Measurements from ENCODE around the gene PEMT.
A peak's percentile ranks its signal among the peaks of the same experiment; 100 is the strongest.

Gene PEMT

GRCh38 chr17:17591355-17592298, at the start of gene PEMT:
TSS of gene PEMT (minus strand) at chr17:17591708. CDS start at chr17:17591626, 82 bp downstream.
- peak; percentile 95 to 96 for DNase-seq

- DNase-seq, result peak in 1 of 2 donors; percentile 67
Measured at GRCh38 chr17:17639661-17640270, 48.3 kb upstream of the PEMT start.

GRCh38 chr17:17638467-17638866, 47.0 kb upstream of the PEMT start:
- DNase-seq, result no peak

- DNase-seq, result no peak
Measured at GRCh38 chr17:17636272-17636885, 44.9 kb upstream of the PEMT start.

GRCh38 chr17:17635537-17636271, 44.2 kb upstream of the PEMT start:
- DNase-seq, result peak in 1 of 2 donors; percentile 24

GRCh38 chr17:17635126-17635525, 43.6 kb upstream of the PEMT start:
- no peak for DNase-seq

GRCh38 chr17:17633310-17633709, 41.8 kb upstream of the PEMT start:
- no peak for DNase-seq

- DNase-seq, result peak in 1 of 2 donors; percentile 16
Measured at GRCh38 chr17:17632690-17633089, 41.2 kb upstream of the PEMT start.

GRCh38 chr17:17628388-17629008, 37.0 kb upstream of the PEMT start:
- DNase-seq, result peak; percentile 36 to 53

- no peak for DNase-seq
Measured at GRCh38 chr17:17626840-17627239, 35.3 kb upstream of the PEMT start.

GRCh38 chr17:17626151-17626805, 34.8 kb upstream of the PEMT start:
- no peak for DNase-seq

- DNase-seq, result no peak
Measured at GRCh38 chr17:17624741-17625140, 33.2 kb upstream of the PEMT start.

GRCh38 chr17:17623904-17624303, 32.4 kb upstream of the PEMT start:
- DNase-seq, result no peak

- DNase-seq, result no peak
Measured at GRCh38 chr17:17621254-17621653, 29.7 kb upstream of the PEMT start.

- DNase-seq, result peak; percentile 43 to 57
Measured at GRCh38 chr17:17613708-17614114, 22.2 kb upstream of the PEMT start.

GRCh38 chr17:17612085-17613022, 20.8 kb upstream of the PEMT start:
- DNase-seq, result no peak

GRCh38 chr17:17609121-17609520, 17.6 kb upstream of the PEMT start:
- no peak for DNase-seq

- no peak for DNase-seq
Measured at GRCh38 chr17:17606416-17607000, 15.0 kb upstream of the PEMT start.

GRCh38 chr17:17605729-17606088, 14.2 kb upstream of the PEMT start:
- no peak for DNase-seq

- no peak for DNase-seq
Measured at GRCh38 chr17:17605083-17605728, 13.7 kb upstream of the PEMT start.

Measured in CD4-positive, alpha-beta T cell treated with Interleukin-1 beta for 1 hour (primary cell).